ENCODE measurements around the gene ABRACL. TPM values are rescaled to one million over a fixed set of nuclear protein-coding genes. Genes with fewer than 3 reads are reported as not detected.
A peak's percentile ranks its signal among the peaks of the same experiment; 100 is the strongest.

The ABRACL gene
- total and polyA plus RNA-seq, 2 of the 8 experiments (the other 6 are each of a cell fraction or from before 2014, with no cell fraction given) = 103 to 167 TPM

DNA sequence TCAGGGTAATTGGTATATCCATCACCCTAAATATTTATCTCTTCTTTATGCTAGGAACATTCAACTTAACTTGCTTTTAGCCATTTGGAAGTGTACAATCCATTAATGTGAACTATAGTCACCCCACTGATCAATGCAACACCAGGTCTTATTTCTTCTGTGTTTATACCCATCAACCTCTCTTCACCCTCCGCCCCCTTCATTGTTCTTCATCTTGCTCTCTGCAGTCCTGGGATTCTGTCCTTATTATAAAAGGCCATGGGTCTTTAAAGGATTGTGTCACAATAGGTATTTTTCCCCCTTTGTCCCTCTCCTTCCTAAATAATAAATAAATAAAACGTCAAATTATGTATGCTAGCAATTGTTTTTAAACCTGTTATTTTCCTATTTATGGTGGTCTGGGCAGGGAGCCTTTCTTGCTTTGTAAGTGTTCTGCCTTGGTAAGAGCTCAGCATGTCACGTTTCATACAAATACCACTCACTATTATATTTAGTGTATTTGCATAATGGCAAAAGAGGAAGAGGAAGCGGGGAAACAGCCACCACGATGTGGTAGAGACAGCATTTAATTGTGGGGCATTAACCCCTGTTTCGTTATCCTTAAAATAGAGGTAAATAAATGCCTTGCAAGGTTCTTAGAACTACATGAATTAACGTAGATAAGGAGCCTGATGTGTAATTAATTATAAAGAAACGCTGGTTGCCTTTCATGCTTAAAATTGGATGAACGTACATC, 1.9 kb downstream of the ABRACL start:
- Histone ChIP-seq H3K4ac (replicated peaks; ENCODE audit: insufficient read length, low read depth, low read length) (no peak overlapping the region), H2BK120ac (replicated peaks; ENCODE audit: low read depth, low read length) (no peak overlapping the region), H3K27me3 (replicated peaks in 1 of 4; ENCODE audit: control insufficient read depth in 3 of 4, extremely low read depth in 1 of 4, insufficient read depth in 3 of 4, low read length in 3 of 4) (no peaks in the 10 kb centered on the region; a peak in 1 of 7 replicates), H2BK15ac (ENCODE audit: low read length) (no peak overlapping the region), H3K9ac (replicated peaks in 1 of 4; ENCODE audit: extremely low read depth in 1 of 4, low read depth in 3 of 4, low read length in 3 of 4) (no peak overlapping the region), H4K5ac (ENCODE audit: insufficient read length, low read depth, low read length) (no peak overlapping the region), H4K8ac (ENCODE audit: extremely low read depth, insufficient read depth, low read length) (no peak overlapping the region), H3K4me2 (ENCODE audit: insufficient read depth in 1 of 2, low read depth in 2 of 2, low read length in 2 of 2) (peak overlapping the region; percentile 68 to 100), H2BK5ac (ENCODE audit: low read depth, low read length) (no peak overlapping the region), H3K56ac (replicated peaks; ENCODE audit: insufficient read length, low read depth, low read length) (no peak overlapping the region), H3K18ac (ENCODE audit: extremely low read depth, low read length) (no peak overlapping the region), H4K91ac (replicated peaks; ENCODE audit: insufficient read length, low read length) (no peak overlapping the region), H3K4me3 (ENCODE audit: extremely low read depth in 1 of 4, insufficient read depth in 2 of 4, low read depth in 3 of 4, low read length in 4 of 4) (peak overlapping the region; percentile 91 to 99 (median 96); a peak in 7 of 8 replicates), H3K23me2 (ENCODE audit: low read depth, low read length) (peaks cover 11% of the 10 kb centered on the region), H2AK5ac (ENCODE audit: low read depth, low read length) (no peak overlapping the region), H2BK20ac (ENCODE audit: low read length) (no peak overlapping the region), H3K23ac (ENCODE audit: insufficient read length) (no peak overlapping the region), H2BK12ac (ENCODE audit: low read depth, low read length) (no peak overlapping the region), H3K36me3 (ENCODE audit: control insufficient read depth in 2 of 4, insufficient read depth in 4 of 4, low read length in 3 of 4) (peaks cover 6 to 23% (median 9%) of the 10 kb centered on the region in 4 experiments; a peak in 6 of 8 replicates), H3K27ac (ENCODE audit: low read depth, low read length) (no peak overlapping the region), H2AFZ (ENCODE audit: low read length) (no peak overlapping the region), H4K20me1 (replicated peaks in 1 of 2; ENCODE audit: control insufficient read depth in 1 of 2, insufficient read depth in 2 of 2, low read length in 2 of 2) (peaks cover 0 to 3% of the 10 kb centered on the region in 2 experiments), H3K79me2 (ENCODE audit: control insufficient read depth in 1 of 2, insufficient read depth in 2 of 2, low read length in 2 of 2) (peaks cover 5 to 63% of the 10 kb centered on the region in 2 experiments), H3K14ac (ENCODE audit: insufficient read length) (no peak overlapping the region), H3K4me1 (replicated peaks in 1 of 4; ENCODE audit: control insufficient read depth in 3 of 4, insufficient read depth in 4 of 4, low read length in 3 of 4) (peaks cover 9 to 20% (median 14%) of the 10 kb centered on the region in 4 experiments), H3K9me3 (ENCODE audit: insufficient read depth in 2 of 2, low read depth in 1 of 2, low read length in 1 of 2) (no peaks in the 10 kb centered on the region), H3K79me1 (ENCODE audit: low read depth, low read length) (peaks cover 13% of the 10 kb centered on the region)
- ChIA-PET CTCF (ENCODE audit: partially characterized antibody) (interaction anchor here (0.6 to 1.6 kb wide), 6 partner anchors 9 to 214 kb away, joined by 3 to 4 read pairs (median 3); partner anchors contain the start of gene REPS1), POLR2A (ENCODE audit: partially characterized antibody) (interaction anchor here (0.9 to 3.4 kb wide), 12 partner anchors 9 to 344 kb away, joined by 3 to 28 read pairs (median 6); partner anchors contain the start of genes CITED2 and REPS1)
- DNase-seq (ENCODE audit: low read depth in 1 of 2, low spot score in 2 of 2) = no peak
- WGBS, 2 experiments (ENCODE audit: extremely low coverage in 1 of 2, insufficient coverage in 1 of 2, insufficient read length in 1 of 2, insufficient replicate concordance in 2 of 2, low coverage in 1 of 2, low lambda C conversion rate in 2 of 2, missing lambda C conversion rate in 1 of 2) = 63% methylated on average over 9 of the region's 9 CpGs; no CpG with 5 or more reads in 1 of the 2 experiments
- FAIRE-seq = no peak
- TF ChIP-seq BACH1 (IDR thresholded peaks at IDR 0.05; ENCODE audit: low read length) = no peak
